Fibroblast of gingiva (primary cell): ENCODE measurements around the gene RBFOX2.
A peak's percentile ranks its signal among the peaks of the same experiment; 100 is the strongest.
"Not testable (repeated sequence)": the region's sequence is repeated elsewhere in the genome, so short reads cannot be mapped to it uniquely, and the experiment has no call there.

Experiments
- DNase-seq: peaks from one replicate; pipeline ENCODE4 v3.0.0-alpha.2; 2011; ENCODE audit warnings: low read depth

RBFOX2 gene

DNA sequence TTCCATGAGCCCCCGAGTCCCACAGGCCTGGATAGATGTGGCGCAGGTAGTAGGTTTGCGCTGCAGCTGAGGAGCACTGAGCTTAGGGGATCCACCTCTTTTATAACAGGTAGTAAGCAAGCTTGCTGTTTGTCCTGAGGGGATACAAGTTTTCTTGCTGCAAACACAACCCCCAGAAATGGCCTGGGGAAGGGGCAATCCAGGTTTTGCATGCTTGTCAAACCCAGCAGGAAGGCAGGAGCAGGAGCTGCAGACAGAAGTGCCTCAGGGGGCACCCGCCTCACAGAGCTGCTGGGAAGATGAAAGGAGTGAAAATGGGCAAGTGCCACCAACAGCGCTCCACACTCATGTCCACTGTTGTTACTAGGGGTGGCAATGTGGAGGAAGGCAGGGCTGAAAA lies 292.5 kb downstream of the RBFOX2 start:
- DNase-seq: no peak

DNA sequence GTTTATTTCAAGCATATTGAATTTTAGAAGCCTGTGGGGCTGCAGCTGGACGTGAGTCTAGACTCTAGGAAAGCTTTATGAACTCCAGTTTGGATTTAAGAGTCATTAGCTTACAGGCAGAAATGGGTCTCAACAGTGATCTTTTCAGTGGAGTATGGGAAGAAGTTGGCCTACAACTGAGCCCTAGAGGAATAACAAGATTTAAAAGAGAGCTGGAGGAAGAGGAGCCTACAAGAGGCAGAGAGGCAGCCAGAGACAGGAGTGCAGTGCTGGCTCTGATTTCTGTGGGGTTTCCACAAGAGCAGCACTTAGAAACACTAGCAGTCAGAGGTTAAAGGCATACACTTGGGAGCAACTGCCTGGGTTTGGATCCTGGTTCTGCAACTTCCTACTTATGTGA lies 293.1 kb downstream of the RBFOX2 start:
- DNase-seq: no peak

DNA sequence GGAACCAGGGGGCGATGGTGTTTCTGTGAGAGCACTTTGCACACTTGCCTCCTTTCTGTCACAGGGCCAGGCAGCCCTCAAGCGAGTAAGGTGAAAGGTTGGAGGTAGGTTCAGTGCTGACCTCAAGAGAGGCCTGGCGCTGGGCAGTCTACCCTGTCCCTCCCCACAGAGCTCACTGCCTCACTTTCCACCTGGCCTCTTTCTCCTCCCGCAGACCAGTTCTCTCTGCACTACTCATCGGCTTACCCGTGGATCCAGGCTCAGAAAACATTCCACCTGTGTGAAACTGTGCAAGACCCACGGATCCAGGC lies 294.2 kb downstream of the RBFOX2 start:
- no peak for DNase-seq

DNA sequence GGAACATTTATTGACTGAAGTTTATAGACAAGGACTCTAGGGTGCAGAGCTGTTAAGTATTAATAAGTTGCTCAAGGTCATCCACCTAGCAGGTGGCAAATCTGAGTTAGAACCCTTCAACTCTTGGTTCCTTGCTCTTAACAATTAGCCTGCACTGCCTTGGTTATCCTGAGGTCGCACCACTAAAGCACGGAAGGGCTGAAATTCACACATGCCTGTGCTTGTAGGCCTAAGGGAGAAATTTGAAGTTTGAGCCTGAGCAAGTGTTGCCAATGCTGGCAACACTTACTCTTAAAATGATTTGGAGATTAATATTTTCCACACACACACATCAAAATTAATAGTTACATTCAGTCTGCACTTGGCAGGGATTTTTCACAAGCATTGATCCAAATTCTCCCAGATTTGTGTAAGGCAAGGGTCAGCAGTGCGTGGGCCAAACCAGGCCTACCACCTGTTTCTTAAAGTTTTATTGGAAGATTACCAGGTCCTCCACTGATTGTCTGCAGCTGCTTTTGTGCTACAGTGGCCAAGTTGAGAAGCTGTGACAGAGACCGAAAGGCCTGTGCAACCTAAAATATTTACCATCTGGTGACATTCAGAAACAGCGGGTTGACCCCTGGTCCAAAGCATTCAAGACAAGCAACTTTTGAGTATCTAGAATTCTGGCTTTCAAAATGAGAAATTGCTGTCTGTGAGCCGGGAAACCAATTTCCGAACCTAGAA lies 294.7 kb downstream of the RBFOX2 start:
- DNase-seq: peak; percentile 25

DNA sequence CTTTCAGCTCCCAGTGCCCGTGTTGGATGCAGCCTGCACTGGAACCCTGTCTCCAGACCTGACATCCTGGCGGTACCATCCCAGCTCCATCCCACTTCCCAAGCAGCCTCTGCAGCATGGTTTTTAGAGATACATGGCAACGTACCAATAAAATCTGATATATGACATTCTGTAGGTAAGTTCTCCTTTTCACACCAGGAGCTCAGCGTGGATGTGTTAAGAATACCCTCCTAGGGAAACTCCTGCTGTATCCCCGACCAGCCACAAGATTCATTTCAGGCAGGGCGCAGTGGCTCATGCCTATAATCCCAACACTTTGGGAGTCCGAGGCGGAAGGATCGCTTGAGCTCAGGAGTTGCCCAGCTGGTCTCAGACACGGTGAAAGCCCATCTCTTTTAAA lies 295.6 kb downstream of the RBFOX2 start:
- no peak for DNase-seq

- no peak for DNase-seq
These were observed 296.5 kb downstream of the RBFOX2 start for GRCh38 chr22:35732116-35732515.

GRCh38 chr22:35731321-35731720 lies 297.3 kb downstream of the RBFOX2 start:
- no peak for DNase-seq

DNA sequence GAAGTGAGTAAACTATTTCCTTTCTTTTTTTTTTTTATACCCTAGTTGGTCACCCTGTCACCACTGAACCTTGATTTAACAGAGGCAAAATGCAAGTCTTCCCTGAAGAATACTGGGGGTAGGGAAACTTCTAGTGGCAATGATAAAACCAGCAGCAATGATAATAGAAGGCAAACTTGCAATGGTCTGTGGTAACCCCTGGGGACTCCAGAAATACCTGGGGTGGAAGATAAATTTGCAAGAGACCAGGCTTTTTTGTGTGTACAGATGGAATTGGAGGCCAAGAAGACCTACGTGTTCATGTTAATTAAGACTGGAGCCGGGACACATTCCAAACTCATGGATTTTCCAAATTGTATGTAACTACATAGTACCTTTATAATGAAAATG lies 299.3 kb downstream of the RBFOX2 start:
- DNase-seq: no peak

DNA sequence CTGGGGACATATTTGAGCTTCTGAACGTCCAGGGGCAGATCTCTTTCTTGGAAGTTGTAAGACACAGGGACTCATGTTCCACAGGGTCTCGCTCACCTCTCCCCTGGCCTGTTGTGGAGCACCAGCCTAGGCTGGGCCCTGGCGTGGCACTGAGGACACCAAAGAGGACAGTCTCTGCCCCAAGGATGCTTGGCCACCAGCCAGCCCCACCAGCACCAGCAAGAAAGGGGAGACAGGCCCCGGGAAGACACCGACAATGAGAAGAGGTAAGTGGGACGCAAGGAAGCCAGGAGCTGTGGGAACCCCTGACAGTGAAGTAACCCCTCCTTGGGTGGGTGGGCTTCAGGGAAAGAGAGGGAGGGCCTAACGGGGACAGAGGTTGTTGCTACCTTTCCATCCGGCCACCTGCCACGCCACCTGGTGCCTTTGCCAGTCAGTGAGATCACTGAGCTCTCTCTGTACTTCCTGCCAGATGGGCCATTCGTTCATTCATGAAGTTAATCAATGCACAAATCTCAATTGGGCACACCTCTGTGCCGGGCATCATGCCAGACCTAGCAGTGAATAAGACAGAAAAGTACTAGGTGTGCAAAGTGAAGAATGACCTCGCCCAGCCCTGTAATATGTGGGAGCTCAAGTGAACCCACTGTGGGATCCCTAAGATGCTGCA lies 299.9 kb downstream of the RBFOX2 start:
- no peak for DNase-seq

DNA sequence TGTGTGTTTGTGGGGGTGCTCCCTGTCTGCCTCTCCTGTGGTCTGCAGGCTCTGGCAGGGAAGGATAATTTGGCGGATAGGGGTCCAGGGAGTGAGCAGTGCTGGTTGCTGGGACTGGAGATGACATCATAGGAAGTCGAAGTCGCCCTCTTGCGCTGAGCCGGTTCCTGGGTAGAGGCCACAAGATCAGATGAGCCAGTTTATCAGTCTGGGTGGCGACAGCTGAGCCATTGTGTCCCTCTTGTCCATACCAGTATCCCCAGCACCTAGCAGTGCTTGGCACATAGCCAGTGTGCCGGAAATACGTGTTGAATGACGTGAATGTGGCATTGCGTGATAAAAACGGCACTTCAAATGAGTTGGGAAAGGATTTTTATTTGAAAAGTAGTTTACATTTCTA lies 301.2 kb downstream of the RBFOX2 start:
- no peak for DNase-seq

- no peak for DNase-seq
These were observed 301.7 kb downstream of the RBFOX2 start for GRCh38 chr22:35726933-35727332.

DNA sequence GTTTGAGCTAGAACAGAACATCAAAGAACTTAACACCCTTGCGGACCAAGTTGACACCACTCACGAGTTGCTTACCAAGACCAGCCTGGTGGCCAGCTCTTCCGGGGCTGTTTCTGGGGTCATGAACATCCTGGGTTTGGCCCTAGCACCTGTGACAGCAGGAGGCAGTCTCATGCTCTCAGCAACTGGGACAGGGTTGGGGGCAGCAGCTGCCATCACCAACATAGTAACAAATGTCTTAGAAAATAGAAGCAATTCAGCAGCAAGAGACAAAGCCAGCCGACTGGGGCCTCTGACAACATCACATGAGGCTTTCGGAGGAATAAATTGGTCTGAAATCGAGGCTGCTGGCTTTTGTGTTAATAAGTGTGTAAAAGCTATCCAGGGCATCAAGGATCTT lies 302.2 kb downstream of the RBFOX2 start:
- DNase-seq: no peak

DNA sequence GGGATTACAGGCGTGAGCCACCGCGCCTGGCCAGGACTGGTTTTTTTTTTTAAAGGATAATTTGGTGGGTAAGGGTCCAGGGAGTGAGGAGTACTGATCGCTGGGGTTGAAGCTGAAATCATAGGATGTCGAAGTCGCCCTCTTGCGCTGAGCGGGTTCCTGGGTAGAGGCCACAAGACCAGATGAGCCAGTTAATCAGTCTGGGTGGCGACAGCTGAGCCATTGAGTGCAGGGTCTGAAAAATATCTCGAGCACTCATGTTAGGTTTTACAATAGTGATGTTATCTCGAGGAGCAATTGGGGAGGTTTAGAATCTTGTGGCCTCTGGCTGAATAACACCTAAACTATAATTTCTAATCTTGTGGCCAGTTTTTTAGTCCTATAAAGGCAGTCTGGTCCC lies 303.1 kb downstream of the RBFOX2 start:
- no peak for DNase-seq

DNA sequence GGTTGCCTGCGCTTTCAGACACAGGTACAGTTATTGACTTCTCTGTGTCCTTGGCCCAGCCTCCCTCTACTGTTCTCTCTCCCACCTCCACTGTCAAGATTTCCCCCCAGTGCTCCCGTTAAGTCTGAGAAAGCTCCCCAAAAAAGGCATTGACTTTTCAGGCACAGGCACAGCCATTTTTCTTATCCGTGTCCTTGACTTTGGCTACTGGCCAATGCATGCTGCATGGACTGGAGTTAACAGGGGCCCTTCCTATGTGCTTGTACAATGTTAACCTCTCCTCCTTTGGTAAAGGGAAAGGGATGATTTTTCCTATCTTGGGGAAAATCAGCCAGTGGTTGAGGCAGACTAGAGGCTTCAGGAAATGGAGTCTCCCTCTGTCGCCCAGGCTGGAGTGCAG lies 306.7 kb downstream of the RBFOX2 start:
- no peak for DNase-seq

DNA sequence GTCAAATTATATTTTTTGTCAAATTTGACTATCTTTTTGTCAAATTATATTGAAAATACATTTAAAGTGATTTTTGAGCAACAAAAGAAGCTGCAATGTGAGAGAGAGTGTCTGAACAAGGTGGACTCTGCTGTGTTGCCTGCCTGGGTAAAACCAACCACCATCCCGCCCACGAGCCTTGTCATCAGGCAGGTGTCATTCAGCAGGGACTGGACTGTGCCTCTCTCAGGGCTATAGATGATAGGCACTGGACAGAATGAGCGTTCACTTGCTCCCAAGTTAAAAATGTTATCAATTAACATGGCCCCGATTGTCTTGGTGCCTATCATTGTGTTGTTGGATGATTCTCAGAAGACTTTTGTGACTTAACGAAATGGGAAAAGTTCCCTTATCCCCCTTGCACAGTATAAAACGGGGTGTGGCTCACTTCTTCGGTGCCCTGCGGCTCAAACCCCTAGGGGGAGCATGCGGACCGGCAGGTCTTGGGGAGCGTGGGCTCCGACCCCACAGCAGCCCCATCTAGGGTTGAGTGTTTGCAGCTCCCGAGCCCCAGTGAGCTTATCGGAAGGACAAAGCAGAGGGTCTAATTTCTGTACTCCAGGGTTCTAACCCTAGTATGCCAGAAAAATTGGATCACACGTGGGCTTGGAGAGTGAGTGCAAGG lies 309.3 kb downstream of the RBFOX2 start:
- DNase-seq: no peak

DNA sequence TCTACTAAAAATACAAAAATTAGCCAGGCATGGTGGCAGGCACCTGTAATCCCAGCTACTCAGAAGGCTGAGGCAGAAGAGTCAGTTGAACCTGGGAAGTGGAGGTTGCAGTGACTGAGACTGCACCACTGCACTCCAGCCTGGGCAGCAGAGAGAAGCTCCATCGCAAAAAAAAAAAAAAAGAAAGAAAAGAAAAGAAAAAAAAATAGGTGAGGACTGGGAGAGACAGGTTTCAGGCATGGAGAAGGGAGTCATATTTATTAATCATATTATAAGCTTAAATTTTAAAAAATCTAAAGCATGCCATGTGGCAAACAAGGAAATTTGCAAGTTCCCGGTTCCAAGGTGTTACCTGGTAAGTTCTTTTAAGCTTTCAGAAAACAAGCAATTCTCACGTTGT lies 311.1 kb downstream of the RBFOX2 start, which contains the start of gene APOL5:
Gene APOL5 (plus strand): TSS at position 301 of the 400 bp plus-strand sequence. CDS start 0 bp downstream, at position 301.
- DNase-seq: no peak

DNA sequence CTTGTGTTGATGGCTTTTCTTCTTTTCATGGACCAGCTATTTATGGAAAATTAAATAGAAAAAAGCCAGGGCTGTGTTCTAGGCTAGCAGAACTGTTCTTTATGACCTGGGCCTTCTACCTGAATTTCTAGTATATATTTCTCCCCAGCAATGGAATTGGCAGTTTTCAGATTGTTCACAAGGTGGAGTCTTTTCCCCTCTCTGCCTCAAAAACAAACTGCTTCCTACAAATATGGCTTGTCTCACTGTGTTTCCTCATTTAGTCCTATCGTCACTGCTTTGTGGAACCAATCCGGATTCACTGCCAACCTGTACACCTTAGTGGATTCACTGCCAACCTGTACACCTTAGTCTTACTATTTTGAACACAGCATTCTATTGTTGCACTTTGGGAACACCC lies 316.0 kb downstream of the RBFOX2 start:
- no peak for DNase-seq

DNA sequence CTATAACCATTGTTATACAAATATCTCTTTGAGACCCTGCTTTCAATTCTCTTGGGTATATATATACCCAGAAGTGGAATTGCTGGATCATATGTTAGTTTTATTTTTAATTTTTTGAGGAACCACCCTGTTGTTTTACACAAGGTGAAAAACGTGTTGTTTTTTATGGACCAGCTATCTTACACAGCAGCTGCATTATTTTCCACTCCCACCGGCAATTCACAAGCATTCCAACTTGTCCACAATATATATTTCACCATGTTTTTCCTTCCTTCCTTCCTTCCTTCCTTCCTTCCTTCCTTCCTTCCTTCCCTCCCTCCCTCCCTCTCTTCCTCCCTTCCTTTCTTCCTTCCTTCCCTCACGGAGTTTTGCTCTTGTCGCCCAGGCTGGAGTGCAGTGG lies 317.3 kb downstream of the RBFOX2 start:
- DNase-seq: no peak

- no peak for DNase-seq
These were observed 319.7 kb downstream of the RBFOX2 start for GRCh38 chr22:35708917-35709316.

GRCh38 chr22:35708453-35708852 lies 320.2 kb downstream of the RBFOX2 start:
- DNase-seq: no peak

- DNase-seq: peak; percentile 85
These were observed 323.5 kb downstream of the RBFOX2 start for GRCh38 chr22:35705141-35705540.

- peak; percentile 9 for DNase-seq
These were observed 324.6 kb downstream of the RBFOX2 start for GRCh38 chr22:35703861-35704584.

DNA sequence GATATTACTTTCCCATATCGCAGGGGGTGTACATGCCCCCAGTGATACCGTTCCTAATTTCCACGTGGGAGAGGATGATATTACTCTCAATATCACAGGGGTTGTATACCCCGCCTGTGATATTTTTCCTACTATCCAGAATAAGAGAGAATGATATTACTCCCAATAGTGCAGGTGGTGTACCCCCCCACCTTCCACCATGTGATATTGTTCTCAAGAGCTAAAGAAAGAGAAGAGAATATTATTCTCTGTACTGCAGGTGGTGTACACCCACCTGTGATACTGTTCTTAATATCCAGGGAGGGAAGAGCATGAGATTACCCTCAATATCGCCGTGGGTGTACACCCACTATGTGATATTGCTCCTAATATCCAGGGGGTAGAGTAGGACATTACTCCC lies 328.8 kb downstream of the RBFOX2 start:
- not testable (repeated sequence) for DNase-seq
